ENCODE results near the gene TMTC4.

DNA sequence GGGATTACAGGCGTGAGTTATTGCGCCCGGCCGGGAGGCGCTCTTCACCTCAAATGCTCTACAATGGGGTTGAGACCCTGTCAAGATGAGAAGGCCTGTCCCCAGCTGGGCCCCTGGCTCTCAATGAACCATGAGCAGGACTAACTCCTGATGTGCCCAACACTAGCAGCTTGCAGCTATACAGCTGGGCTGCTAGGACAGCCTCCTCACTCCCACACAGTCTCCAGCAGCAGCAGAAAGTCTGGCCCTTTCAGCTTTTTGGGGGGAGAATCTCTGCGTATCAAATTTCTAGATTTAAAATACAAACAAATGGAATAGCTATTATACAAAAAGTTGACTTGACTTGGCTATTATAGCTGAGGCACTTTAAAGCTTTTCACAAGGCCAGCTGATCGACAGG is 30.2 kb downstream of the TMTC4 start:
- no peak for TF ChIP-seq EP300 (IDR thresholded peaks at IDR 0.05; ENCODE audit: borderline replicate concordance)
- no peak for TF ChIP-seq EGR1 (IDR thresholded peaks at IDR 0.05)
- TF ChIP-seq, protein P1, sequence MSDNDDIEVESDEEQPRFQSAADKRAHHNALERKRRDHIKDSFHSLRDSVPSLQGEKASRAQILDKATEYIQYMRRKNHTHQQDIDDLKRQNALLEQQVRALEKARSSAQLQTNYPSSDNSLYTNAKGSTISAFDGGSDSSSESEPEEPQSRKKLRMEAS (IDR thresholded peaks at IDR 0.05): no peak
- TF ChIP-seq YY1 (IDR thresholded peaks at IDR 0.05; ENCODE audit: low read depth): no peak
- TF ChIP-seq CREB1 (IDR thresholded peaks at IDR 0.05; ENCODE audit: low read depth): no peak
- no peak for TF ChIP-seq TEAD4 (IDR thresholded peaks at IDR 0.05)
- no peak for TF ChIP-seq CEBPB (IDR thresholded peaks at IDR 0.05)
